HEK293 (cell line): ENCODE measurements around the gene GZF1.
A peak's percentile ranks its signal among the peaks of the same experiment; 100 is the strongest.

Experiments
- GLIS1 ChIP-seq: fragments of 450-650 bp; formaldehyde crosslinking; IDR thresholded peaks from 2 replicates; pipeline ENCODE4 v1.5.1; 2016; ENCODE audit warnings: missing biosample characterization, missing genetic modification characterization
- HOXA7 ChIP-seq: sonication (generic); formaldehyde crosslinking; IDR thresholded peaks from 2 replicates; pipeline ENCODE4 v1.8.1; 2022; ENCODE audit warnings: missing genetic modification reagents, borderline replicate concordance
- OVOL3 ChIP-seq: fragments of 450-650 bp; formaldehyde crosslinking; IDR thresholded peaks from 2 replicates; pipeline ENCODE4 v1.5.1; 2016; ENCODE audit warnings: missing biosample characterization, missing genetic modification characterization
- PBX3 ChIP-seq: sonication (generic); formaldehyde crosslinking; IDR thresholded peaks from 2 replicates; pipeline ENCODE4 v1.8.1; 2022; ENCODE audit warnings: mild to moderate bottlenecking, moderate library complexity, missing genetic modification reagents
- REST ChIP-seq: fragments of 450-650 bp; formaldehyde crosslinking; IDR thresholded peaks from 2 replicates; pipeline ENCODE4 v1.5.1; 2016; ENCODE audit warnings: missing biosample characterization, missing genetic modification characterization
- ZBTB49 ChIP-seq: fragments of 450-650 bp; formaldehyde crosslinking; IDR thresholded peaks from 2 replicates; pipeline ENCODE4 v1.5.1; 2016; ENCODE audit warnings: missing biosample characterization, missing genetic modification characterization, low read depth
- ZNF148 ChIP-seq: fragments of 450-650 bp; formaldehyde crosslinking; IDR thresholded peaks from 2 replicates; pipeline ENCODE4 v1.5.0; 2017; ENCODE audit warnings: missing biosample characterization, missing genetic modification characterization, borderline replicate concordance
- ZNF155 ChIP-seq: fragments of 450-650 bp; formaldehyde crosslinking; IDR thresholded peaks from 2 replicates; pipeline ENCODE4 v1.5.1; 2016; ENCODE audit warnings: missing biosample characterization, missing genetic modification characterization
- ZNF266 ChIP-seq: fragments of 450-650 bp; formaldehyde crosslinking; IDR thresholded peaks from 2 replicates; pipeline ENCODE4 v1.5.1; 2016; ENCODE audit warnings: missing biosample characterization, missing genetic modification characterization, low read depth
- ZNF350 ChIP-seq: fragments of 450-650 bp; formaldehyde crosslinking; IDR thresholded peaks from 2 replicates; pipeline ENCODE4 v1.5.0; 2017; ENCODE audit warnings: missing biosample characterization, mild to moderate bottlenecking, missing genetic modification characterization
- ZNF518A ChIP-seq: fragments of 450-650 bp; formaldehyde crosslinking; conservative IDR thresholded peaks from 2 replicates; pipeline ENCODE4 v1.5.1; 2016; ENCODE audit warnings: low read depth, missing biosample characterization, missing genetic modification characterization
- ZNF624 ChIP-seq: fragments of 450-650 bp; formaldehyde crosslinking; IDR thresholded peaks from 2 replicates; pipeline ENCODE4 v1.5.1; 2017; ENCODE audit warnings: missing biosample characterization, missing genetic modification characterization
- ZNF626 ChIP-seq: fragments of 450-650 bp; sonication (Bioruptor Pico); formaldehyde crosslinking; IDR thresholded peaks from 2 replicates; pipeline ENCODE4 v1.5.1; 2018; ENCODE audit warnings: missing biosample characterization, missing genetic modification characterization, inconsistent platforms
- ZNF670 ChIP-seq: fragments of 450-650 bp; formaldehyde crosslinking; IDR thresholded peaks from 2 replicates; pipeline ENCODE4 v1.5.1; 2016; ENCODE audit warnings: missing biosample characterization, missing genetic modification characterization, low read depth
- ZNF677 ChIP-seq: fragments of 450-650 bp; IDR thresholded peaks from 2 replicates; pipeline ENCODE4 v1.5.0; 2018; ENCODE audit warnings: missing biosample characterization, mild to moderate bottlenecking, missing genetic modification characterization, moderate library complexity
- ZNF692 ChIP-seq: fragments of 450-650 bp; formaldehyde crosslinking; IDR thresholded peaks from 2 replicates; pipeline ENCODE4 v1.5.1; 2016; ENCODE audit warnings: missing biosample characterization, missing genetic modification characterization
- ZNF747 ChIP-seq: fragments of 450-650 bp; formaldehyde crosslinking; IDR thresholded peaks from 2 replicates; pipeline ENCODE4 v1.5.1; 2016; ENCODE audit warnings: missing biosample characterization, missing genetic modification characterization
- ZNF768 ChIP-seq: fragments of 450-650 bp; formaldehyde crosslinking; IDR thresholded peaks from 2 replicates; pipeline ENCODE4 v1.5.1; 2018; ENCODE audit warnings: missing biosample characterization, mild to moderate bottlenecking, missing genetic modification characterization
- ZNF792 ChIP-seq: fragments of 450-650 bp; formaldehyde crosslinking; IDR thresholded peaks from 2 replicates; pipeline ENCODE4 v1.5.1; 2016; ENCODE audit warnings: missing biosample characterization, missing genetic modification characterization
- ZNF837 ChIP-seq: fragments of 450-650 bp; formaldehyde crosslinking; IDR thresholded peaks from 2 replicates; pipeline ENCODE4 v1.5.1; 2016; ENCODE audit warnings: missing biosample characterization, missing genetic modification characterization

The GZF1 gene

GRCh38 chr20:23361476-23362391 is at the start of gene GZF1 (continued):
- TF ChIP-seq ZNF626 (no peak), ZNF692 (tag by site-specific recombination) (peak; percentile 86), ZNF266 (tag by site-specific recombination) (no peak), ZNF670 (tag by site-specific recombination) (no peak), ZNF155 (tag by site-specific recombination) (no peak), ZNF747 (no peak), OVOL3 (tag by site-specific recombination) (0 out of 2 replicates have a peak, but pooled peaks have one; percentile 55), ZNF148 (tag by site-specific recombination) (no peak), ZNF350 (no peak), ZNF792 (tag by site-specific recombination) (no peak), PBX3 (CRISPR knock-in tag) (peak; percentile 82; the same call in 1 of the 2 replicates), REST (tag by site-specific recombination) (no peak), GLIS1 (peak; percentile 66; the same call in 1 of the 2 replicates), ZNF518A (tag by site-specific recombination) (no peak; the same call in 1 of the 2 replicates), HOXA7 (CRISPR knock-in tag) (no peak), ZNF677 (tag by site-specific recombination) (no peak), ZNF624 (tag by site-specific recombination) (no peak), ZBTB49 (no peak), ZNF768 (no peak), ZNF837 (tag by site-specific recombination) (no peak)
